Memory B cell (primary cell): ENCODE data around the gene FTL.

Experiments used
- ATAC-seq: fragments of 150-1000 bp; cut with Tn5 transposase; 2 replicates; pipeline ENCODE4 v1.10.0; 2021; ENCODE audit warnings: low read depth, mild to moderate bottlenecking, moderate library complexity
- DNase-seq, 2 donors: peaks; one replicate each; pipeline ENCODE4 v3.0.0; 2022; ENCODE audit warnings: low spot score in 2 of 2
- H3K27ac Mint-ChIP-seq: one replicate; pipeline ENCODE4 v1.8.0; 2022; ENCODE audit warnings: mild to moderate bottlenecking, moderate library complexity, mixed read lengths
- H3K27me3 Mint-ChIP-seq: one replicate; pipeline ENCODE4 v1.8.0; 2022; ENCODE audit warnings: mixed read lengths
- H3K36me3 Mint-ChIP-seq: one replicate; pipeline ENCODE4 v1.8.0; 2022; ENCODE audit warnings: mild to moderate bottlenecking, mixed read lengths
- H3K4me1 Mint-ChIP-seq: one replicate; pipeline ENCODE4 v1.8.0; 2022; ENCODE audit warnings: mixed read lengths
- H3K4me3 Mint-ChIP-seq: one replicate; pipeline ENCODE4 v1.8.0; 2022; ENCODE audit warnings: mild to moderate bottlenecking, moderate library complexity, mixed read lengths
- H3K9me3 Mint-ChIP-seq: one replicate; pipeline ENCODE4 v1.8.0; 2022; ENCODE audit warnings: mixed read lengths

FTL gene

GRCh38 chr19:48987323-48987722 lies 22.2 kb downstream of the FTL start:
- no peak for ATAC-seq
- H3K4me1 Mint-ChIP-seq = peaks cover 25% of the 10 kb centered on the region
- H3K4me3 Mint-ChIP-seq = no peak overlapping the region
- no peak for DNase-seq
- no peaks in the 10 kb centered on the region for H3K27me3 Mint-ChIP-seq
- no peak overlapping the region for H3K27ac Mint-ChIP-seq
- H3K9me3 Mint-ChIP-seq = no peaks in the 10 kb centered on the region
- peaks cover 22% of the 10 kb centered on the region for H3K36me3 Mint-ChIP-seq

- no peak overlapping the region for H3K27ac Mint-ChIP-seq
- H3K4me3 Mint-ChIP-seq = no peak overlapping the region
- no peaks in the 10 kb centered on the region for H3K9me3 Mint-ChIP-seq
- DNase-seq (no peak), ATAC-seq (no peak)
- peaks cover 19% of the 10 kb centered on the region for H3K36me3 Mint-ChIP-seq
- peaks cover 30% of the 10 kb centered on the region for H3K4me1 Mint-ChIP-seq
- no peaks in the 10 kb centered on the region for H3K27me3 Mint-ChIP-seq
Observed at GRCh38 chr19:48988286-48988685, 23.2 kb downstream of the FTL start.

- Mint-ChIP-seq H3K4me3 (no peak overlapping the region), H3K36me3 (peaks cover 16% of the 10 kb centered on the region), H3K27me3 (no peaks in the 10 kb centered on the region), H3K27ac (no peak overlapping the region), H3K9me3 (no peaks in the 10 kb centered on the region), H3K4me1 (peaks cover 33% of the 10 kb centered on the region)
- DNase-seq (no peak), ATAC-seq (no peak)
Observed at GRCh38 chr19:48988860-48989259, 23.8 kb downstream of the FTL start.

- H3K36me3 Mint-ChIP-seq = peaks cover 16% of the 10 kb centered on the region
- H3K4me1 Mint-ChIP-seq = peaks cover 37% of the 10 kb centered on the region
Observed at GRCh38 chr19:48989701-48990291, 24.7 kb downstream of the FTL start.

GRCh38 chr19:48990400-48990799 lies 25.3 kb downstream of the FTL start:
- ATAC-seq (no peak), DNase-seq (no peak)
- H3K9me3 Mint-ChIP-seq = no peaks in the 10 kb centered on the region
- H3K4me3 Mint-ChIP-seq = no peak overlapping the region
- peaks cover 14% of the 10 kb centered on the region for H3K36me3 Mint-ChIP-seq
- H3K4me1 Mint-ChIP-seq = peaks cover 43% of the 10 kb centered on the region
- H3K27me3 Mint-ChIP-seq = no peaks in the 10 kb centered on the region
- H3K27ac Mint-ChIP-seq = peak overlapping the region; percentile 32

More at GRCh38 chr19:48989701-48990291, 24.7 kb downstream of the FTL start:
- no peak overlapping the region for H3K4me3 Mint-ChIP-seq
- no peaks in the 10 kb centered on the region for H3K9me3 Mint-ChIP-seq
- peak overlapping the region; percentile 32 for H3K27ac Mint-ChIP-seq
- no peaks in the 10 kb centered on the region for H3K27me3 Mint-ChIP-seq
- ATAC-seq (no peak), DNase-seq (no peak)

GRCh38 chr19:48991011-48991609 lies 26.0 kb downstream of the FTL start:
- Mint-ChIP-seq H3K9me3 (no peaks in the 10 kb centered on the region), H3K4me1 (peaks cover 43% of the 10 kb centered on the region), H3K4me3 (peak overlapping the region; percentile 54), H3K27ac (no peak overlapping the region), H3K27me3 (no peaks in the 10 kb centered on the region), H3K36me3 (peaks cover 14% of the 10 kb centered on the region)
- ATAC-seq (no peak), DNase-seq (no peak)

- peaks cover 14% of the 10 kb centered on the region for H3K36me3 Mint-ChIP-seq
- H3K9me3 Mint-ChIP-seq = no peaks in the 10 kb centered on the region
- DNase-seq = no peak
- peak overlapping the region; percentile 95 for H3K4me3 Mint-ChIP-seq
- H3K27ac Mint-ChIP-seq = peak overlapping the region; percentile 95
- no peak for ATAC-seq
- H3K27me3 Mint-ChIP-seq = no peaks in the 10 kb centered on the region
- H3K4me1 Mint-ChIP-seq = peaks cover 43% of the 10 kb centered on the region
Observed at GRCh38 chr19:48991873-48992580, 26.9 kb downstream of the FTL start.

GRCh38 chr19:48992581-48993174 lies 27.6 kb downstream of the FTL start:
- ATAC-seq = no peak

GRCh38 chr19:48993175-48994034 lies 28.3 kb downstream of the FTL start, which contains the start of the genes GYS1 and RUVBL2:
TSS of gene GYS1 (minus strand) at chr19:48993309. CDS start at chr19:48993112, 197 bp downstream.
TSS of gene RUVBL2 (plus strand) at chr19:48993887. CDS start at chr19:48993912, 25 bp downstream.
- Mint-ChIP-seq H3K36me3 (peaks cover 11% of the 10 kb centered on the region), H3K27ac (peak within 1 kb of the TSS; percentile 95), H3K27me3 (no peaks in the 10 kb centered on the region), H3K4me1 (peaks cover 40% of the 10 kb centered on the region), H3K4me3 (peak within 1 kb of the TSS; percentile 95), H3K9me3 (no peaks in the 10 kb centered on the region)
- peak; percentile 93 to 98 for DNase-seq
- ATAC-seq = peak; percentile 88

More at GRCh38 chr19:48992581-48993174, 27.6 kb downstream of the FTL start:
- peak overlapping the region; percentile 95 for H3K27ac Mint-ChIP-seq
- H3K9me3 Mint-ChIP-seq = no peaks in the 10 kb centered on the region
- peaks cover 41% of the 10 kb centered on the region for H3K4me1 Mint-ChIP-seq
- no peak for DNase-seq
- peaks cover 14% of the 10 kb centered on the region for H3K36me3 Mint-ChIP-seq
- peak overlapping the region; percentile 95 for H3K4me3 Mint-ChIP-seq
- H3K27me3 Mint-ChIP-seq = no peaks in the 10 kb centered on the region

- no peak for ATAC-seq
- no peak for DNase-seq
- peak overlapping the region; percentile 95 for H3K27ac Mint-ChIP-seq
- H3K9me3 Mint-ChIP-seq = no peaks in the 10 kb centered on the region
- H3K4me3 Mint-ChIP-seq = peak overlapping the region; percentile 95
- H3K4me1 Mint-ChIP-seq = peaks cover 37% of the 10 kb centered on the region
- H3K27me3 Mint-ChIP-seq = no peaks in the 10 kb centered on the region
- H3K36me3 Mint-ChIP-seq = peaks cover 7% of the 10 kb centered on the region
Observed at GRCh38 chr19:48994035-48994386, 28.9 kb downstream of the FTL start.

- DNase-seq (peak in 1 of 2 donors; percentile 28), ATAC-seq (no peak)
- Mint-ChIP-seq H3K27me3 (no peaks in the 10 kb centered on the region), H3K36me3 (peaks cover 2% of the 10 kb centered on the region), H3K27ac (no peak overlapping the region), H3K4me1 (peaks cover 23% of the 10 kb centered on the region), H3K4me3 (no peak overlapping the region), H3K9me3 (no peaks in the 10 kb centered on the region)
Observed at GRCh38 chr19:48997972-48998371, 32.9 kb downstream of the FTL start.

GRCh38 chr19:48999481-49000325 lies 34.6 kb downstream of the FTL start:
- Mint-ChIP-seq H3K36me3 (peaks cover 6% of the 10 kb centered on the region), H3K27ac (no peak overlapping the region), H3K4me3 (no peak overlapping the region), H3K27me3 (no peaks in the 10 kb centered on the region), H3K4me1 (peaks cover 17% of the 10 kb centered on the region), H3K9me3 (no peaks in the 10 kb centered on the region)
- ATAC-seq (peak; percentile 98), DNase-seq (peak; percentile 56 to 59)

GRCh38 chr19:49004133-49004532 lies 39.0 kb downstream of the FTL start:
- DNase-seq = no peak
- H3K27ac Mint-ChIP-seq = no peak overlapping the region
- no peak for ATAC-seq
- H3K4me1 Mint-ChIP-seq = peaks cover 7% of the 10 kb centered on the region
- no peaks in the 10 kb centered on the region for H3K9me3 Mint-ChIP-seq
- no peaks in the 10 kb centered on the region for H3K27me3 Mint-ChIP-seq
- H3K4me3 Mint-ChIP-seq = no peak overlapping the region
- peaks cover 16% of the 10 kb centered on the region for H3K36me3 Mint-ChIP-seq
